GM12864 (cell line): ENCODE measurements around the gene TNP1.

Experiments
- DNase-seq: peaks from one replicate; pipeline ENCODE4 v3.0.0-alpha.2; 2011; ENCODE audit warnings: low read depth
- H3K4me3 ChIP-seq: 2 replicates; pipeline ENCODE4 v1.5.1; 2011; ENCODE audit warnings: mild to moderate bottlenecking, low read depth, low read length, control low read depth
- TF ChIP-seq, protein P1 (sequence below): IDR thresholded peaks from 2 replicates; pipeline ENCODE4 v1.5.1; 2011; ENCODE audit warnings: low read depth, mild to moderate bottlenecking, moderate library complexity, low read length, control low read depth, inconsistent platforms; ENCODE audit errors: missing control alignments

Gene TNP1

DNA sequence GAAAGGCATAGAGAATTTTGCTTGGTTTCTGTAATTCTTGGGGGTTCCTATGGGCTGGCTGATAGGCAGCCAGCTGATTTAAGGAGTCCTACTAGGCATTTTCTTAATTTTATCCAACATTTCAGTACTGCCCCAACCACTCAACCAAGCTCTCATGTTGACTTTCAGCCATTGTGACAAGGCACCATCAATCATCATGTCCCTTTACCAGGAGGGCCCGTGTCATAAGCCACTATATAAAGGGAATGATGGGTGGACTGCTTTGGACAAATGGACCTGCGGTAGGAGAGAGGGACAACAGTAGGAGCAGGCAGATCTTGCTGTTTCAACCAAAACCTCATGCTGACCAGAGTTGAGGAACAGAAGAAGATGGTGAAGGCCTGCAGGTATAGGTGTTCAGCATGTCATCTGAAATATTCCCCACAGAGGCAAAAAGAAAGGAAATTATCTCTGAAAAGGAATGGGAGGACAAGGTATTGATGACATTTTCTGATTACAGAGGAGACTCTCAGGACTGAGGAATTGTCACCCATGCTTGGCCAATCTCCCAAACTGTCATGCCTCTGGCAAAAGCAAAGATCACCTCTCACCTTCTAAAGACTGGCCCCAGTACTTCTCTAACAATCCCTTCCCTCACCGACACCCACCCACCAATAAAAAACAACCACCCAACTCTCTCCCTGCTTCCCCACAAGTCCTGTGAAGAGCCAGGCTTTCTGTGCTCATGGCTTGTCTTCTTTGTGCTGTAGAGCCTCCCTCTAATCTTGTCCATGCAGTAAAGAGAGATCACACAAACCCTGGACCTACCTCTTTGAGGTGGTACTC is 10.9 kb upstream of the TNP1 start:
- no peak overlapping the region for H3K4me3 ChIP-seq
- no peak for DNase-seq
- TF ChIP-seq, protein P1, sequence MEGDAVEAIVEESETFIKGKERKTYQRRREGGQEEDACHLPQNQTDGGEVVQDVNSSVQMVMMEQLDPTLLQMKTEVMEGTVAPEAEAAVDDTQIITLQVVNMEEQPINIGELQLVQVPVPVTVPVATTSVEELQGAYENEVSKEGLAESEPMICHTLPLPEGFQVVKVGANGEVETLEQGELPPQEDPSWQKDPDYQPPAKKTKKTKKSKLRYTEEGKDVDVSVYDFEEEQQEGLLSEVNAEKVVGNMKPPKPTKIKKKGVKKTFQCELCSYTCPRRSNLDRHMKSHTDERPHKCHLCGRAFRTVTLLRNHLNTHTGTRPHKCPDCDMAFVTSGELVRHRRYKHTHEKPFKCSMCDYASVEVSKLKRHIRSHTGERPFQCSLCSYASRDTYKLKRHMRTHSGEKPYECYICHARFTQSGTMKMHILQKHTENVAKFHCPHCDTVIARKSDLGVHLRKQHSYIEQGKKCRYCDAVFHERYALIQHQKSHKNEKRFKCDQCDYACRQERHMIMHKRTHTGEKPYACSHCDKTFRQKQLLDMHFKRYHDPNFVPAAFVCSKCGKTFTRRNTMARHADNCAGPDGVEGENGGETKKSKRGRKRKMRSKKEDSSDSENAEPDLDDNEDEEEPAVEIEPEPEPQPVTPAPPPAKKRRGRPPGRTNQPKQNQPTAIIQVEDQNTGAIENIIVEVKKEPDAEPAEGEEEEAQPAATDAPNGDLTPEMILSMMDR = no peak

DNA sequence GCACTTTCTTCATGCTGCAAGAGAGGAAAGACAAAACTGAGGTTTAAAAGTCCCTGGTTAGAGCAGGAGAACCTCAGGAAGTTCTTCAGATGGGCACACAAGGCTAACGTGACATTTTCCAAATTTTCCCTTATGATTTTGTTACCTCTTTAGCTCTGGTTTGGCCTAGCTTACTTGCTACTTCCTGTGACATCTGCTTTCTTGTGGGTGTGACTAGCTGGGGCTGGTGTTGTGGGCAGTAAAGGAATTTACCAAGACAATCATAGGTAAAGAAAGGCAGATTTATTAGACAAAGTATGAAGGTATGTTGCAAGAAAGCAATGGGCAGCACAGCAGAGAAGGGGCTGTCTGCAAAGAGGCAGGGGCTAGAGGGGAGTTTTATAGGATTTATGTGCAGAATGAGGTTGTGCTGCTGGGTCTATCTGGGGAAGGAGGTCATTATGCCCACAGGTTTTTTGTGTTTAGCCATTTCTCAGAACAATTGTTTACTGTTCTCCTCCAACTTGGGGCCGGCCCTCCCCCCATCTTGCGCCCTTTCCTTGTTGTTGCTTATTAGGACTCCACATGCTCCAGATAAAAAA is 6.7 kb upstream of the TNP1 start:
- no peak overlapping the region for H3K4me3 ChIP-seq
- DNase-seq = no peak
- TF ChIP-seq, protein P1 = no peak

DNA sequence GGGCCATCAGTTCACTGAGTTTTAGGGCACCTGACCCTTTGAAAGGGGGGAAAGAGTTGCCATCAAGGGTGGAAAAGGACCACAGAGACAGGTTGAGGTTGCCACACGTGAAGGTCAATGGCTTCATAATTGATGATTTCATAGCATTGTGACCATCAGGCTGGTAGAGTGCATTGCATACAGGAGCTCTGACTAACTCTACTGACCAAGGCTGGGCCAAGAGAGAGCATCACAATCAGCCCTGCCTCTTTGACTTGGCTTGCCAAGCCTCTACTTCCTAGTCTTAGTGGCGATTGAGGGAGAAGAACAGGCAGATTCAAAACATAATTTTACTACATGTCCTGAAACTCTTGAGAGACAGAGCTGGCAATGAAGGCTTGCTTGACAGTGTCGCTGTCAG is 5.8 kb upstream of the TNP1 start:
- TF ChIP-seq, protein P1 = no peak
- no peak for DNase-seq
- no peak overlapping the region for H3K4me3 ChIP-seq

DNA sequence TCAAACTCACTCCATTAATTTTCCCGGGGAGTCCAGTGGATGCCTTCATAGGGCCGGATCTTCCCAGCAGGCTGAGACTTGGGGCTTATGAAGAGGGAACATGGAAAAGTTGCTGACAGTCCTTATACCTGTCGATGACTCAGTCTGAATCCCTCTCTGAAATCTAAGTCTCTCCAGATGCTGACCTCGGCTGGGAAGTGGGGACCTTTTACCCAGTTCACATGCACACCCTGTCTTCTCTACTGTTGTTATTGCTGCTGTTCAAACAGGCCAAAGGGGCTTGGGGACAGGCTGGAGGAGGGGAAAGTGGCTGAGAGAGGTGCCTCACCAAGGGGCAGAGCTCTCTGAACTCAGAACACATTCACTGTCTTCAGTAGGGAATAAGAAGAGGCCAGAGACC is 4.1 kb upstream of the TNP1 start:
- no peak for DNase-seq
- TF ChIP-seq, protein P1 = no peak
- no peak overlapping the region for H3K4me3 ChIP-seq

DNA sequence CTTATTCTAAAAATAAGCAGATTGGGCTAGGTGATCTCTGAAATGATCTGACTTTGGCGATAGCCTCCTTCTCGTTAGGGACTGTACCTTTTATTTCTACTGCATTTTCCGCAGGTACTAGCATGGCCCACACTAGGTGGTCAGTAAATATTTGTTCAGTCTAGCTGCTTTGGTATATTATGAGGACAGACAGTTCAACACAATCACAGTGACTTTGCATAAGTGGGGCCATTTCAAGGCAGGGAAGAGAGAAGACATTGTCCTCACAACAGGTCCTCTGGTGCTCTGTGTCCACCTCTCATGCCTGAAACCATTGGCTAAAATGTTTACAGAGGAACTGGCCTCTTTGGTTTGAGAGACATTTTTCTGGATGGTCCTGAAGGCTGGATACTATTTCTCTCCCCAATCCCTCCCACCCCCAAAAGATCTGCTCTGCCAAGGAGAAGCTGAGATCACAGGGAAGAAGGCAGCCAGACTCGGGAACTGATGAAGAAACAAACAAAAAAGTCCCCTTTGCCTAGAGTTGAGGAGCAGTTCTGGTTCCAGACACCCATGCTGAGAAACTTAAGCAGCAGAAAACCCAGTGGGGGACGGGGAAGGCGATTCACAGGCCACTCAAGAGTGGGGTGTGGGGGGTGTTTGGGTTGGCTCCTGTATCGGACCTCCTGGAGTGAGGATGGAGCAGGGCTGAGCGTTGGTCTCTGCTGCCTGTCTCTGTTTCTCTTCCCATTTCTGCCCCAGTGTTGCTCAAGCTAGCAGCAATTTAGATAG is 2.9 kb upstream of the TNP1 start:
- no peak for DNase-seq
- TF ChIP-seq, protein P1 = no peak

DNA sequence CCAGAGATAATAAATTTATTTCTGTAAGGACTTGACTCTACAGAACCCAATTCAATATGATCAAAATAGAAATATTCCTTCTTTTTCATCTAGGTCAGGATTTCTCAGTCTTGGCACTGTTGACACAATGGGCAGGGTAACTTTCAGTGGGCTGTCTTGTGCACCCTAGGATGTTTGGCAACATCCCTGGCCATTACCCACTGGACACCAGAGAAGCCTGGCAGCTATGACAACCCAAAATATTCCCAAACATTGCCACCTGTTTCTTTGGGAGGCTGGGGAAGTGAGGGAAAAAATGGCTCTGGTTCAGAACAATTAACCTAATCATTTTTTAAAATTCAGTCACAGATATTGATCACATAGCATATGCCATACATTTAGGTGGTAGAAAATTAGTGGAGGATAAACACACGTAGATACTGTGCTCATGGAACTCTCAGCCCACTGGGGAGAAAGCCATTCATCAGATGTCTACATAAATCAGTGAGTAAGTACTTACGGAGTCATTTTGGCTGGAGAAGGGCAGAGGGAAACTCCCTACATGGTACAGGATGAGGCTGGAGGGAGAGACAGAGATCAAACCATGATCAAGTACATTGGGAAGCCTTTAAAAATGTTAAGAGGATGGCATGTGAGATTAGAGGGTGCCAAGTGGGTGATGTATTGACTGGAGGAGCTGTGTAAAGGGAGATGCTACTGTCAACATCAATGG is 718 bp upstream of the TNP1 start:
- no peak for DNase-seq
- TF ChIP-seq, protein P1 = no peak
- H3K4me3 ChIP-seq = no peak overlapping the region

More for the DNA sequence above, 2.9 kb upstream of the TNP1 start:
- no peak overlapping the region for H3K4me3 ChIP-seq
